PC-9 (cell line): ENCODE measurements around the gene MT2A.

ENCODE experiments used
- CTCF ChIP-seq: fragments of 200-600 bp; sonication (generic); conservative IDR thresholded peaks from 2 replicates; pipeline ENCODE4 v1.6.1; 2017; ENCODE audit warnings: mixed run types, antibody characterized with exemption, mild to moderate bottlenecking, moderate library complexity
- EZH2 ChIP-seq: fragments of 200-600 bp; sonication (generic); IDR thresholded peaks from 2 replicates; pipeline ENCODE4 v1.8.0; 2017; ENCODE audit warnings: antibody characterized with exemption, low read depth

DNA sequence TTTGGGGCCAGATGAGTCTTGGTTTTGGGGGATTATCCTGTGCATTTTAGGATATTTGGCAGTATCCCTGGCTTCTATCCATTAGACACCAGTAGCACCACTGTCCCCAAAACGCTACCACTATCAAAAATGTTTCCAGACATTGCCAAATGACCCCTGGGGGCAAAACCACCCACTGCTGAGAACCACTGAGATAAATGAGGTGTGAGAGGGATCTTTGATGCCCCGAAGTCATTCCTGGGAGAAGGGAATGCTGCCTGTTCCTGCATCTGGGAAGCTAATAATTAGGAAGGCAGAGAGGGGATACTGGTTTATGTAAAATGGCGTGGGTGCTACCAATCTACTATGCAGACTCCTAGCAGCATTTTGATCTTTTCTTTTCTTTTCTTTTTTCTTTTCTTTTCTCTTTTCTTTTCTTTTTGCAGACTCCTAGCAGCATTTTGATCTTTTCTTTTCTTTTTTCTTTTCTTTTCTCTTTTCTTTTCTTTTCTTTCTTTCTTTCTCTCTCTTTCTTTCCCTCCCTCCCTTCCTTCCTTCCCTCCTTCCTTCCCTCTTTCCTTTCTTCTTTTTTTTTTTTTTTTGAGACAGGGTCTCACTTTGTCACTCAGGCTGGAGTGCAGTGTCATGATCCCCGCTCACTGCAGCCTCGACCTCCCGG, 27.9 kb upstream of the MT2A start:
- TF ChIP-seq CTCF: no peak
- TF ChIP-seq EZH2: no peak
